ENCODE data around the gene DGKG. TPM values are rescaled to one million over a fixed set of nuclear protein-coding genes. Genes with fewer than 3 reads are reported as not detected.

DGKG gene
- total RNA-seq, 1 donor from 2014 or later, result 1.4 TPM

DNA sequence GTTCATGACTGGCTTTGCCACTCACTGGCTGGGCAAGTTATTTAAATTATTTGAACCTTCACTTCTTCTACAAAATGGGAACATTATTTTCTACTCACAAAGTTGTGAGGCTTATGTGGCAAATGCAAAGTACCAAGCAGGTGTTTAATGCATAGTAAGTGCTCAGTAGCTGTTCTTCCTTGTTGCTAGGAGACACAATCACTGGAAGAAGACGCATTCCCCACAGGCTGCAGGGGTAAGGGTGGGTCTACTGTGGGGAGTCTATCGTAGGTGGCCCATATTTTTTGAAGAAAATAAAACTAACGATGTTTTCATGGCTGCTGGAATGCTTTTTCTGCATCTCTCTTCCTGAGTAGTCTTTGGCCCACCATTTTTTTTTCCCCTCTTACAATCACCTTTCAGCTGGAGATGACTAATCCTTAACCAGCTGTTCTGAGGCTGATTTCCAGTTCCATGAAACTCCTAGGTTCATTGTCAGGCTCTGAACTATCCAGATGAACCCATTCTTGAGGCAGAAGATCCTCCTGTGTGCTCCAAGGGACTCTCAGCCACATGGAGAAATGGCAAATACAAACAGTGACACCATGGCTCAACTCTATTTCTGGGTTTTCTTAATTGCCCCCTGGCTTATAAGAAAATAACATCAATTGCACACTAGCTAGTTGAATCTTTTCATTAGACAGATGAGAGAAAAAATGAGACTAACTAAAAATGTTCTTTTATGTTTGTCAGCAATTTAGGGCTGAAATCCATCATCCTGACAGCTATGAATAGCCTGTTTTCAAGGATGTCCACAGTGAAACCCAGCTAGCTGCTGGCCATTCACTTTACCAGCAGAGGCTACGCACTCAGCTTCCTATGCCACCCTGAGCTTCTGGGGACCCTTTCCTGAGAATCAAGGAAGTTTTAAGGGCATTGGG, 144.9 kb downstream of the DGKG start:
- ATAC-seq (no peak), DNase-seq (ENCODE audit: low spot score) (no peak)

- DNase-seq (ENCODE audit: low spot score) (no peak), ATAC-seq (no peak)
Measured at GRCh38 chr3:186214670-186215069, 147.4 kb downstream of the DGKG start.

DNA sequence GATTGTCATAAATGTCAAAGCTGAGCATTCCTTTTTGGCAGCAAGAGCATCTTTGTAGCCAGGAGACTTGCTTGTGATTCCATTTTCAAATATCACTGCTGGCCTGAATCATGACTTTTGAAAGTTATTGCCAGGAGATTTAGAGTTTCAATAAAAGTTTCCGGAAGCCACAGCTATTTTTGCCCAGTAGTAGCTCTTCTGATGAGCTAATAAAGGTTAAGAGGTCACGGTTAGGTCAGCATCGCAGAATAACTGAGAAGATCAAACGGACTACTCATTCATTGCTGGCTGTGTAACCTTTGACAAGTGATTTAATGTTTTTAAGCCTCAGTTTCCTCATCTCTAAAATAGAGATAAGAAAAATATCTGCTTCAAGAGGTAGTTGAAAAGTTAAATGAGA, 148.1 kb downstream of the DGKG start:
- no peak for ATAC-seq

DNA sequence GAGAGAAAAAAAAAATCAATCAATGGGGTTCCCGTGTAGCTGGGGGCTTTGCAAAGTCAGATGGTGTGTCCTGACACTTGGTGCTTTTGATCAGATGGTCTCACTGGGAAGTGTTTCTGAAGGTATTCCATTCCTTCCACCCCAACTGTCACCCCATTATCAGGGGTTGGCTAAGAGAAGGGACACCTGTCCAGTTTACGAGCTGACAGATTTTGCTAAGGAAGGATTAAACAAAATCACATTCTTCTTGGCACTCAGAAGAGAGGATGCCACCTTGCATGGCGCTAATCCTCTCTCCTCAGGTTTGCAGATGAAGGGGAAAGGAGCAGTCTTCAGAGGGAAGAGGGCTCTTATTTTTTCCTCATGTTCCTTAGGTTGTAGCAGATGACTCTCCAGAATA, 149.4 kb downstream of the DGKG start:
- DNase-seq (ENCODE audit: low spot score) (no peak), ATAC-seq (no peak)

More for the DNA sequence above, 148.1 kb downstream of the DGKG start:
- no peak for DNase-seq (ENCODE audit: low spot score)

GRCh38 chr3:186210852-186211500, 151.1 kb downstream of the DGKG start:
- no peak for DNase-seq (ENCODE audit: low spot score)
- ATAC-seq, result no peak

DNA sequence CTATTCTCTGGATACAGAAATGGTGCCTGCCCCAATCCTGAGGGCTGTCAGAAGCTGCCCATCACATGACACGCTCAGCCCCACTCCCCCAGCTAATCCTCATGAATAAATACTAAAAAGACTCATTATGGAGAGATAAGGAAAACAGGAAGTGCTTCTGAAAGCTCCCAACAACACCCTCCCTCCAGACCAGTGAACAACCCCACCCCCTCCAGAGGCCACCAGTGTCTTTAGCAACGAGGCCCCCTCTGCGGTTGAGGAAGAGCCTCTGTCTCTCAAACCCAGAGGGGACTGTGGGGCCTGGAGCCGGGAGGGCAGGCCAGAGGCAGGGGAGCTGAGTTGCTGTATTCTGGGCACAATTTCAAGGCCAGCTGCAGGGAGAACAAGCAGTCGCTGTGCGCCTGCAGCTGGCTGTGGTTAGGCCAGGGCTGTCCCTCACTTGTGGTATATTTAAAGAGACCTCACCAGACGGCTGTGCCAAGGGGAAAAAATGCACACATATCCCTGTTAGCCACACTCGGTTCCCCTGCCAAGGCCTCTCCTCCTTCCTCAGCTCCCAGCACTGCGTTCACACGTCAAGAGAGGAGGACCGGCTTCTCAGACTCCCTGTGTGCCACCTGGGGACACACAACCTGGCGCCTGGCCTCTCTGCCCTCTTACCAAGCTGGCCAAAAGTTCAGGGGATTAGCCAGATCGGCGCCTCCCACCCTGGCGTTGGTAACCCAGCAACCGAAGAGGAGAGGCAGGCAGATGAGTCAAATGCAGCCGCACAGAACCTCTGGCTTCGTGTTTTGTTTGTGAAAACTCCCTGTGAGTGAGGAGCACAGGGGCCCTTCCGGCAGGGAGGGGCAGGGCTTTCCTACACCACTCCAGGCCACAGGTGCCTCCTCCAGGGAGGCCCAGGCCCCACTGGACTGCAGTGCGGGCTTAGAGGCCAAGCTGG, 152.0 kb downstream of the DGKG start:
- DNase-seq (ENCODE audit: low spot score), result no peak
- peak; percentile 36 for ATAC-seq

GRCh38 chr3:186208296-186208989, 153.6 kb downstream of the DGKG start:
- peak; percentile 17 for ATAC-seq
- no peak for DNase-seq (ENCODE audit: low spot score)

- no peak for DNase-seq (ENCODE audit: low spot score)
- ATAC-seq, result no peak
Measured at GRCh38 chr3:186207515-186207914, 154.5 kb downstream of the DGKG start.

DNA sequence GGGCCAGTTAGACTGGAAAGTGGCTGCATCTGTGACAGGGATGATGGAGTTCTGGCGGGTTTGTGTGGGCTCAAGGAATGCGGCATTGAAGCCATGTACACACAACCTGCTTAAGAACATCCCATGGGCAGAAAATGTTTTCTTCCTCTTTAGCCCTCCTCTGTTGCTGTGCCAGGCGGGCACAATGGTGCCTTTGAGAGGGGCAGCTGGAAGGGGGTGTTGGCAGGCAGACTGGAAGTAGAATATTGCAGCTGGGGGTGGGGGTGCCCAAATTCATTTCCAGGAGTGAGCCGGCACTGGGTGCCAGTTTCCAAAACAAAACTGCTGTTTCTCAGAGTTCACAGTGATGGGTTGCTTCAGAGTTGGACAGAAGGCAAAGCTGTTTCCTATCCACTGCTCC, 161.3 kb downstream of the DGKG start:
- DNase-seq (ENCODE audit: low spot score), result no peak
- ATAC-seq, result no peak

- ATAC-seq, result no peak
- DNase-seq (ENCODE audit: low spot score), result no peak
Measured at GRCh38 chr3:186198442-186198841, 163.6 kb downstream of the DGKG start.

- ATAC-seq (no peak), DNase-seq (ENCODE audit: low spot score) (no peak)
Measured at GRCh38 chr3:186194451-186194811, 167.6 kb downstream of the DGKG start.

DNA sequence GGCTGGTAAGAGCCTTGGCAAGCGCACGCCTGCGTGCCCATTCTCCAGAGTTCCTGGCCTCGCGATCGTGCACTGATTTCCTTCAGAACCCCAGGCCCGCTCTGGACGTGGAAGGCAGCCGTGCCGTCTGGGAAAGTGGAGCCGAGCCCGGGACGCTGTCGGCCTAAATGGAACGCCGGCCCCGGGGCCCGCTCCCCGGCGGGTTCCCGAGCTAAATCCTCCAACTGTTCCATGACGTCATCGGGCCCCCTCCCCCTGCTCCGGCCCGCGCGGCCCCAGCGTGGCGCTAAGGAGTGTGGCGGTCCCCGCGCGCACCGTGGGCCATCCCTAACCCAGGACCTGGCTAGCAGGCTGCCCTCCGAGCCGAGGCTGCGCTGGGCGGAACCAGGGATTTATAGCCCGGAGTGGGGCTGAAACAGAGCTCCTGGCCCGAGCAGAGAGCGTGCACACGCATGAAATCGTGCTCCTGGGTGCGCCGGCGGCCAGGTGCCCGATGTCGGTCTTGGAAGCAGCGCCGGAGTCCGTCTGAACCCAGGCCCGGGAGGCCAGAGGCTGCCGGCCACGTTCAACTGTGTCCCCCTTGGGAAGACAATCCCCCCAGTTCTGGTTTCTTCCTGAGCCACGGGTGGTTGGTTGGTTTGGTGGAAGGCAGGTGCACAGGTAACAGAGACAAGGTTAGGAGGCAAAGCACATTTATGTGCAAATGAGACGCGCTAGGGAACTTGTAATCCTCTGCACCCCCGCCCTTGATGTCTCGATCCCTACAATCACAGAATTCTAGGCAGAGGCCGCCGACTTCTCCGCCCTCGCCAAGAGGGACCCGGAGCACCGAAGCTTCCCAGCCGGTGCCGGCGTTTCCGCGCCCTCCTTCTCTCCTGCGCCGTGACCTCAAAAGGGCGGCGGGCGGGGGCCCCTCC, 168.2 kb downstream of the DGKG start:
- ATAC-seq (peak; percentile 43), DNase-seq (ENCODE audit: low spot score) (no peak)

DNA sequence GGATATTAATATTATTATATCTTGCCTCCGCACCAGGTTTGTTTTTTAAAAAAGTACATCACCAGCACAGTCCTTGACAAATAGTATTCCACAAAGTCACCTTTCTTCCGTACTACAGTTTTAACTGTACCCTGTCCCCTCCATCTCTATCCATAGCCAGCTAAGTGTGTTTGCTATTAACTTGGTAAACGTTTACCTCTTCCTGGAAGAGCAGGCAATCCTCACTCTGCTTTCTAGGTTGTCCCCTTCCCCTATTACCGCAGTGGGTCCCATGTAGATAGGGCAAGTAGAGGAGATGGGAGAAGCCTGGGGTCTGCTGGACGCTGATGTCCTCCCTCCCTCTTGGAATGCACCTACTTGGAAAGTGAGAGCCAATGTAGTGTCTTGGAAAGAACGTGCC, 169.2 kb downstream of the DGKG start:
- DNase-seq (ENCODE audit: low spot score) (no peak), ATAC-seq (no peak)

DNA sequence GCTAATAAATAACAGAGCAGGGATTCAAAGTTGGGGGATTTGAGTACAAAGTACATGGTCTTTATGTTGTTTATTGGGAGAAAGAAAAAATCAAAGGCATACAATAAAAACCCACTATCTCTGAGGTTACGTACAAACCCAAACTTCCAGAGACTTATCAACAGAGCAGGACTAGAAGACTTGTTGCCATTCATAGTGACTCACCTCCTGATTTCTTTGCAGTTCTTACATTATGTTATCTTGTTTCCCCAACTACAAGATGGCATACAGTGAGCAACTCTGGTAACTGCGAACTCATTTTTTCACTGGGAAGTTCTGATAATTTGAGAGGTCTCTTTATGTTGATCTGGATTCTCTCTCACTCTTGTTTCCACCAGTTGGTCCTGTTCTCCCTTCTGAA, 172.5 kb downstream of the DGKG start:
- ATAC-seq (no peak), DNase-seq (ENCODE audit: low spot score) (no peak)

DNA sequence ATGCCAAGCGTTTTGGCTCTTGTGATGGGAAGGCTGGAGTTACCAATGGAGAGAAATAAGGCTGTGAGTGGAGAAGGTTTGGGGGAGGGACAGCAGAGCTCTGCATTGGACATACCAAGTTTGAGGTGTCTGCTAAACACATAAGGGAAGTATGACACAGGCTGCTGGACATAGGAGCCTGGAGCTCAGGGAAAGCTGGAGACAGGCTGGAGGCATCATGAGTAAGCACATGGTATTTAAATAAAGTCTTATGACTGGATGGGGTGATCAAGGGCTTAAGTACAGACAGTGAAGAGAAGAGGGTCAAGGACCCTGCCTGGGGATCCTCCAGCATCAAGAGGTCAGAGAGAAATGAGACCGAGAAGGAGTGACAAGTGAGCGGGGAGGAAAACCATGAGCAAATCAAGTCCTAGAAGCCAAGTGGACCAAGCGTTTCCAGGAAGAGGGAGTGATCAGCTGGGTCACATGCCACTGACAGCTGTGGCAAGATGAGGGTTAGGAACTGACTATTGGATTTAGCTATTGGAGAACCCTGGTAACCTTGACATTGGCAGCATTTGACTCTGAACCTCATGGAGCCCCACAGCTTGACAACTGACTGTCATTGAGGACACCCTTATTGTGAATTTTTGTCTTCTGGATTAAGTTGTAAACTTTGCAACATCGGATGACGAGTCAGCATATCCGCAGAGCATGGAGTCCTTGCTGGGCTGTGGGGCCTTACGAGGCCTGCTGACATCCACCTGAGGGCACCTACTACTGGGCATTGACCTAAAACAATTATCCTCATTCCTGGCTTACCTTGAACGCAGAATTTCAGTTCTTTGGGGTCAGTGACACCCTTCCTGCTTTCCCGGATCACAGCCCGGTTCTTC, 174.4 kb downstream of the DGKG start:
- ATAC-seq (no peak), DNase-seq (ENCODE audit: low spot score) (no peak)

DNA sequence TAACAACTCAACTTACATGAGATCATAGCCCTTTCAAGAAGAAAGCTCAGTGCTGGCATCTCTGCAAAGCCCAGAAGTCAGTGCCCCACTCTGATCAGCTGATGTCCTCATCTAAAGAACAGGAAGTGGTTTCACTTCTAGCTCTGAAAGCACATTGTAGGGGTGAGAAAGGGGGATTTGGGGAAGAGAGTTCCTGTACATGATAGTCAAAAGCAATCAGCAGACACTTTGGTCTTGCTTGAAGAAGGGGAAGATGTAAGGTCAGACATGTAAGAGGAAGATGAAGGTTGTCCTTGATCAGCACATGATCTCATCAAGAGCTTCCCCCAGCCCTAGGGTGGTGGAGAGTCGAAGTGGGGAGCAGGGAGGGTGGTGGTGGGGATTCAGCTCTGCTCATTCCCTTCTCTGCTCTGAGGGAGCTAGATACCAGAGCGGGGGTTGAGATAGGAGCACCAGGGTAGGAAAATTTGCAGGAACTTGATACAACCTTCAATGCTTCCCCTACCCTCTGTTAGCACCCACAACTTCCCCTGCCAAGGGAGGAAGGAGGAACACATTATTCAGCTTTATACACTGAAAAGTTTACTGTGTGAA, 176.7 kb downstream of the DGKG start:
- ATAC-seq, result peak; percentile 48
- DNase-seq (ENCODE audit: low spot score), result no peak

- DNase-seq (ENCODE audit: low spot score) (no peak), ATAC-seq (no peak)
Measured at GRCh38 chr3:186184021-186184420, 178.0 kb downstream of the DGKG start.

GRCh38 chr3:186182850-186183249, 179.2 kb downstream of the DGKG start:
- DNase-seq (ENCODE audit: low spot score), result no peak
- ATAC-seq, result no peak

Measured in left lobe of liver (tissue), 2 donors.